ENCODE measurements around the gene VEGFB.

VEGFB gene

GRCh38 chr11:64233913-64234586 is at the start of gene VEGFB:
Gene VEGFB (plus strand): TSS chr11:64234584. CDS start chr11:64234834, 250 bp downstream.
- DNase-seq (ENCODE audit: low read depth) = no peak

GRCh38 chr11:64185175-64185692 is 49.1 kb upstream of the VEGFB start:
- DNase-seq (ENCODE audit: low read depth) = peak; percentile 59

GRCh38 chr11:64185693-64186491 is 48.5 kb upstream of the VEGFB start, which contains the start of gene STIP1:
Gene STIP1 (plus strand): TSS chr11:64186171. CDS start chr11:64186262, 91 bp downstream.
- DNase-seq (ENCODE audit: low read depth) = peak; percentile 100

GRCh38 chr11:64186492-64187165 is 47.8 kb upstream of the VEGFB start:
- DNase-seq (ENCODE audit: low read depth) = no peak

- no peak for DNase-seq (ENCODE audit: low read depth)
Observed at GRCh38 chr11:64192434-64192833, 42.0 kb upstream of the VEGFB start.

- DNase-seq (ENCODE audit: low read depth) = no peak
Observed at GRCh38 chr11:64196626-64197025, 37.8 kb upstream of the VEGFB start.

- DNase-seq (ENCODE audit: low read depth) = no peak
Observed at GRCh38 chr11:64198511-64198910, 35.9 kb upstream of the VEGFB start.

GRCh38 chr11:64201543-64201942 is 32.8 kb upstream of the VEGFB start:
- DNase-seq (ENCODE audit: low read depth) = no peak

- DNase-seq (ENCODE audit: low read depth) = no peak
Observed at GRCh38 chr11:64202992-64203391, 31.4 kb upstream of the VEGFB start.

- no peak for DNase-seq (ENCODE audit: low read depth)
Observed at GRCh38 chr11:64203421-64204079, 30.8 kb upstream of the VEGFB start.

- DNase-seq (ENCODE audit: low read depth) = no peak
Observed at GRCh38 chr11:64204080-64204440, 30.3 kb upstream of the VEGFB start.

- peak; percentile 68 for DNase-seq (ENCODE audit: low read depth)
Observed at GRCh38 chr11:64204464-64204989, 29.9 kb upstream of the VEGFB start.

- no peak for DNase-seq (ENCODE audit: low read depth)
Observed at GRCh38 chr11:64206457-64207255, 27.7 kb upstream of the VEGFB start, which contains the start of gene FERMT3. Gene FERMT3 (plus strand): TSS chr11:64206721. CDS start chr11:64207365, 644 bp downstream.

- DNase-seq (ENCODE audit: low read depth) = no peak
Observed at GRCh38 chr11:64207256-64208085, 26.9 kb upstream of the VEGFB start.

- DNase-seq (ENCODE audit: low read depth) = no peak
Observed at GRCh38 chr11:64208086-64208795, 26.1 kb upstream of the VEGFB start.

- DNase-seq (ENCODE audit: low read depth) = no peak
Observed at GRCh38 chr11:64208796-64209562, 25.4 kb upstream of the VEGFB start.

GRCh38 chr11:64209563-64209843 is 24.9 kb upstream of the VEGFB start:
- DNase-seq (ENCODE audit: low read depth) = no peak

GRCh38 chr11:64210301-64211020 is 23.9 kb upstream of the VEGFB start:
- no peak for DNase-seq (ENCODE audit: low read depth)

All from HS-5 (cell line).